Hematopoietic multipotent progenitor cell (in vitro differentiated cells): Measurements from ENCODE around the gene SI. TPM values are rescaled to one million over a fixed set of nuclear protein-coding genes. Genes with fewer than 3 reads are reported as not detected.
"Not testable (repeated sequence)": the region's sequence is repeated elsewhere in the genome, so short reads cannot be mapped to it uniquely, and the experiment has no call there.

Experiments
- DNase-seq, 3 donors: peaks; one replicate each; pipeline ENCODE4 v3.0.0-alpha.2; 2011 to 2015; ENCODE audit warnings: low read depth in 2 of 3, low spot score in 2 of 3
- small RNA-seq: library from RNA; depleted of rRNA; stranded (forward); fragments of <200 nt; gene quantifications from one replicate; pipeline ENCODE3, GENCODE V24; 2012
- total RNA-seq: library from RNA; depleted of rRNA; stranded (reverse); fragments of >200 nt; gene quantifications from one replicate; pipeline ENCODE4 v1.2.3, GENCODE V29; 2012

The SI gene
- not detected for total RNA-seq

DNA sequence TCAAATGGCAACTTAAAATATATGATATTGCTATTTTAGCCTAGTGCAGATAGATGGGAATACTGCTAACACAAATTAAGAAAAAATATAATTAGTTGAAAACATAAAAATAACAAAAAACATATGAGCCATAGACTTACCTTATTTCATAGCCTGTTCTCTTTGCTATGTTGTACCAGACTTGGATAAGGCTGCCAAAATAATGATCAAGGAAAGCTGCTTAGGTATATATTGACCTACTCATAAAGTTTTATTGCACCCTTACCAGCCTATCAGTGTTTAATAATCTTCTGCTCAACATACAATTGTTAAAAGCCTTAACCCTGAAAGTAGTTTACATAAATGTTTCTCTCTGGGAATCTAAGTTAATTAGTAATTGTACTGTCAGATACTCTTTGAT, at the start of gene SI:
SI (minus strand) TSS at position 204 of the 400 bp plus-strand sequence. CDS start 2,484 bp downstream, outside the sequence.
- DNase-seq, result no peak

DNA sequence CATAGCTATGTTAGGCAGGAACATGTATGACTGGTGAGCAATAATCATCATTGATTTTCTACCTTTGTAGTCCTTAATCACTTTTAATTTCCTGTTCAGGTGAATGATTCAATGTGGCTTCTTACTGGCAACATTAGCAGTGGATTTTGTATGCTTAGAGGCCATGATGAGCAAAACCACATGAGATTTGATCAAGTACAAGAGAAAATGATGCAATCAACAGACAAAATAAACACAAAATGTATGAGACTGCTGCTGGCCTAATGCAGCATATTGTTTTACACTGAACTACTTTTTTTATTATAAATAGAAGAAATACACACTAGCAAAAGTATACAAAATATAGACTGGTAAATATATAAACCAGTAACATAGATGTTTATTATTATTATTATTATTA, 47.5 kb upstream of the SI start:
- DNase-seq, result no peak

DNA sequence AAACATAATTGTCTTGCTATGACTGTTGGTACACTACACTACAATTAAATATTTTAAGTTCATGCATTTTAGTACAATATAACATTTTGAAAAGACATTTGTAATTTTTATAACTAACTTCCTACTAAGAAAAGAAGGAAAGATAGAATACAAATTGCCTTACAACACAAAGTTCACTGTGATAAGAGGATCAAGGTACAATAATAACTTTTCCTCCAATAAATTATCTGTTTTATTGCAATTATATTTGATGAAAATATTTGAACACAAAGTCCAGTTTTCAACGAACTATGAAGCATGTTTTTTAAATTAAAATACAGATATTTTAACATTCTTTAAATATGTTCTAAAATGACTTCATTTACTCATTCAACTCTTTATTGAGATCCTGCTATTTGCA, 33.1 kb upstream of the SI start:
- no peak for DNase-seq

DNA sequence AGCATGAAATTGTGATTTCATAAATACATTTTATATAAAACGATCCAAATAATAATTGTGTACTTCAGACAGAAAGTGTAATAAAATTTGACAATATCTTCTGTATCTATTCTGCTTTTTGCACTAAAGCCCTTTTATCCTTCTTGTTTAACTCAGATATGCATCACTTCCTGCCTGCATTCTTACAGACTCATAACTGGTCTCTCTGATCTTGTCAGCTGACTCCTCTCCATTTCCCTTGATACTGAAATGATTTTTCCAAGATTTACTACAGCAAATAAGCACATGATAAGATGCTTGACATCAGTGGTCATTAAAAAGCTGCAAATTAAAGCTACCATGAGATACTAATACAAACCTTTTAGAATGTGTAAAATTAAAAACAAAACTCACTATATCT, 25.3 kb upstream of the SI start:
- no peak for DNase-seq

DNA sequence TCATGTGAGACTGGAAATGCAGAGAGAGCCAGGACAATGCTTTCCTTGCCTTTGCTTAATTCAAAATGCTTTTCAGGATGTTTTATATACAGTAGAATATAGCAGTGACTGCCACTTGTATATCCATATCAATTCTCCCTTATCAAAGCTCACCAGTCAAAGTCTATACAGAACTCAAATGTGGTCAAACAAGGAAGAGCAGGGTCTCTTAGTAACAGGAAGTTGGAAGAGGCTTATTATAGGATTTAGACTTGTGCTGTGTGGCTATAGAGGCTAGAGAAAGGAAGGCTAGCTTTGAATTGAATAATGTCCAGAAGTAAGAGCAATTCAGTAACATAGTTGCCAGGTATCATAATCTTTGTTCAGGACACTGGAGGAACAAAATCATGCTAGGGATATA, 4.4 kb upstream of the SI start:
- no peak for DNase-seq

DNA sequence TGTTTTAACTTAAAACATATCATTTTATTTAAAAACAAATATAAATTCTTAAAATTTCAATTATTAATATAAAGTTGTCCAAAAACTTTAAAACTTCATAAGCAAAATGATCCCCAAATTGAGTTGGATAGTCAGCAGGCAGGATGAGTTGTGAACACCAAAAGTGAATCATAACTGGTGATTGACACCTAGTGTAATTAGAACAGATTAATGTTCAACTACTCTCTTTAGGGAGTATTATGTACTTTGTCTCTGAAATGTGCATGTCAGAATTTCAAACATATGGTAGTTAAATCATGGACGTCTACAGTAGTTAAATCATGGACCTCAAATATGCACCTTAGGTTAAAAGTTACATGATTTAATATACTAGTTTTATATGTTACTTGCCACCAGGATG, 2.9 kb upstream of the SI start:
- no peak for DNase-seq

DNA sequence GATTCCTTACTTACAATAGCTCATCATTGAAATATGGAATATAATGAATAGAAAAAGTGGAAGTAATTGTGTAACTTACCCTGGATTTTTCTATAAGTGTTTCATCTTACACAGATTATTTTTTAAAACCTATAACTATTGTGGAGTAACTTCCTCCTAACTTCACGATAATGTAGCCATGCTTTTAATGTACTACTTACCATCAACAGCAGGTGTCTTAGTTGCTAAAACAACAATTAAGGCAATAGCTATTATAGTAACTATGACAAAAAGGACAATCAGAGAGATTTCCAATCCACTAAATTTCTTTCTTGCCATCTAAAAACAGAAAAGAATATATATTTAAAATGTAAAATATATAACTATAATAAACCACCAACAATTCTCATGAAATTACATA, 2.6 kb downstream of the SI start:
- no peak for DNase-seq

DNA sequence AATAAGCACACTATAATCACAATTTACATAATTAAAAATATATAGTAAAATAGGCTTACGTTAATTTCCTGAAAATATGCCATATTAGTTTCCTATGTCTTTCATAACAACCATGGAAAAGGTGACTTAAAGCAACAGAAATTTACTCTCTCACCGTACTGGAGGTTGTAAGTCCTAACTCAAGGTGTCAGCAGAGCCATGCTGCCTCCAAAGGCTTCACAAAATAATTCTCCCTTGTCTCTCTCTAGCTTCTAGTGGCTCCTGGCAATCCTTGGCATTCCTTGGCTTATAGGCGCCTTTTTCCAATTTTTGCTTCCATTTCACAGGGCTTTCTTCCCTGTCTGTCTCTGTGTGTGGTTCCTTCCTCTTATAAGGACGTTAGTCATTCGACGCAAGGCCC, 7.6 kb downstream of the SI start:
- DNase-seq, result no peak

DNA sequence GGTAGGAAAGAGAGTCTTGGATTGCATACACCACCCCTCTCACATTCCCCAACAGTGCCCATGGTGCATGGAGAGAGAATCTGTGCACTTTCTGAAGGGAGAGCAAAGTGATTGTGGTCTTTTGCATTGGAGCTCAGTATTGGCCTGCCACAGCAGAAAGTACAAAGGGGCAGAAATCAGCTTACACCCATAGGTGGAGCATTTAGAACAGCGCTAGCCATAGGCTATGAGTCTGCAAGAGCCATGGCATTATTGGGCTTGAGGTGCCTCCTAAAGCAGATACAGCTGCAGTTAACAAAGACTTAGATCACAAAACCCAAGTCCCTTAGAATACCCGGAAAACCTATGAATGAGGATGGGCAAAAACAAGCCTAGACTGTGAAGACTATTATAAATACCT, 21.8 kb downstream of the SI start:
- DNase-seq, result no peak

DNA sequence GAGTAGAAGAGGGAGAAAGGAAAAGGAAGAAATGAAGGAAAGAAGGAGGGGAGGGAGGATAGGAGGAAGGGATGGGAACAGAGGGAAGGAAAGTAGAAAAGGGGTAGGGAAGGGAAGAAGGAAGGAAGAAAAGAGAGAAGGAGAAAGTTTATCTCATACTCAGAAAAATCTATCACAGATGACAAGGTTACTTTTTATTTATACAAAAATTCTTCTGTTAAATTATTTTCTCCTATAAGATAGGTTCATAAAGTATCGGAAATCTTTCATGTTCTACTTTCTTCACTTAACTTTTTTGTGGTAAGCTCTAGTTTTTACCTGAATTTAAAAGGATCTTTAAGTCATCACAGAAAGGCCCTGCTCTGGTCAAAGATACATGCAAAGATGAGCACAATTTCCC, 38.1 kb downstream of the SI start:
- no peak for DNase-seq

DNA sequence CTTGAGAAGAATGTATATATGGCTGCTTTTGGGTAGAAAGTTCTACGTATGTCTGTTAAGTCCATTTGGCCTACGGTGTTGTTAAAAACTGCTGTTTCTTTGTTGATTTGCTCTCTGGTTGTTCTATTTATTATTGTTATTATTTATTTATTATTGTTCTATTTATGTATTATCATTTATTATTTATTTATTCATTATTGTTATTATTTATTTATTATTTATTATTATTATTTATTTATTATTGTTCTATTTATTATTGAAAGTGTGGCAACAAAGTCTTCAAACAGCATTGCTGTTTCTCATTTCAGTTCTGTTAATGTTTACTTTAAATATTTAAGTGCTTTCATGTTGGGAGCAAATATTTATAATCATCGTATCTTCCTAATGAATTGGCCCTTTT, 66.7 kb downstream of the SI start:
- no peak for DNase-seq

DNA sequence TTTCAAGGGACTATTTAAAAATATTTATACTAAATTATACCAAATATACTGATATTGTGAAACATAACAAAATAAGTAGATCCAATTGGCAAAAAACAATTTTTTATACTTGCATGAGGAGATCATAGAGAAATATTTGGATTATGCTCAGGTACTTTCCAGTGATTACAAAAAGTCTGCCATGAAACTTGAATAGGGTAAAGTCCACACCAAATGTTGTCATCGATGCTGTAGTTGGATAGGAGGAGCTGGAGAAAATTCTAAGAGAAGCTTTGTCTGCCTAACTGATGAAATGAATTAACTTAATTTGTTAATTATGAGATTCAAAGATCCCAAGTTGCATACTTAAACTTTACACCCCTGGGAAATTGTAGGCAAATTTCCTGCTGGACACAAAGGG, 93.3 kb downstream of the SI start:
- no peak for DNase-seq

DNA sequence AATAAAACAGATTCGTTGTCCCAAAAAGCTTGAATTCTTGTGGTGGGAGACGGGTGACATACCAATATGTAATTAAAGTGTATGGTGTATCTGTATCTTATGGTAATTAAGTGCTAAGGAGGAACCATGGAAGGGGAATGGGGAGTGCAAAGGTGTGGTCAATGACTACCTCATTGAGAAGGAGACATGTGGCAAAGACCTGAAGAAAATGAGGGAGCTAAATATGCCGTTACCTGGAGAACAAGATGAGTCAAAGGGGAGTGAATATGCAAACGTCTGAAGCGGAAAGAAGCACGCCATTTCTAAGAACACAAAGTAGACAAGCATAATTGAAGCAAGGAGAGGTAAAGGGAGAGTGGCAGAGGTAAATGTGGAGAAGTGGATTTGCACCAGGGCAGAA, 115.7 kb downstream of the SI start:
- no peak for DNase-seq

DNA sequence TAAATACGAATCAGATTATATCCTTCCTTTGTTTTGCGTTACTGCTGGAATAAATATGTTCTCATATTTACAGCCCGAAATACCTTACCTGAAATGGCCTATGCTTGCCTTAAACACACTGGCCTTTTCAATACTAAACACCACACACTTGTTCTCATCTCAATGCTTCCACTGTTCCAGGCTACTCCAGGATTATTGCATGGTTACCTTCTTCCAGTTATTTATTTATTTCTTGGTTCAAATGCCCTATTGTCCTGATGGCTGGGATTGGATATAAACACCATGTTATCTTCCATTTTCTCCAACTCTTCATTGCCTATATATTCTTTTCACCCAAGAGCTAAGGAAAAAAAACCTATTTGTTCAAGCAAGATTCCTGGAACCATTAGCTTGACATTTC, 125.3 kb downstream of the SI start:
- DNase-seq, result no peak

DNA sequence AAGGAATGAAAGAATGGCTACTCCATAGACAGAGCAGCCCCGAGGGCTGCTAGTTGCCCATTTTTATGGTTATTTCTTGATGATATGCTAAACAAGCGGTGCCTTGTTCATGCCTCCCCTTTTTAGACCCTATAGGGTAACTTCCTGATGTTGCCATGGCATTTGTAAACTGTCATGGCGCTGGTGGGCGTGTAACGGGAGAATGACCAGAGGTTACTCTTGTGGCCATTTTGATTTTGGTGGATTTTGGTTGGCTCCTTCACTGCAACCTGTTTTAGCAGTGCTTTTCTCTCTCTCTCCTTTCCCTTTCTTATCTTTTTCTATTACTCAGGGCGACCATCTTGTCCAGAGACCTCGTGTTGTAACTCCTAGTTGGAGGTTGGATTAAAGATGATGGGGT, 126.9 kb downstream of the SI start:
- not testable (repeated sequence) for DNase-seq

DNA sequence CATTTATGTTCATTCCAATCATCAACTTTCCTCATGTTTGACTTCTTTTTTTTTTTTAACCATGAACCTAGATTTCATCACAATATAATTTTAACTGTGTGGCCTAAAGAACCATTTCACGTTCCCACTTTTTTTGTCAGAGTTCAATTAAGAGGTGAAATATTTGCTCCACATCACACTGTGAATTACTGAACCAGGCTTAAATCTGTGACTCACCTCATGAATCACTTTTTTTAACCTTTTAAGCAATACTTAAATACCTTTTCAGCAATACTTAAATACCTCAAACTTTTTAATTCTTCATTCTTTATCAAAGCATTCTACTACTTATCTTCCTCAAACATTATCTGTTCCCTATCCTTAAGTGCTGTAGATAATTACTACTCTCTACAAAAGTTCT, 137.6 kb downstream of the SI start:
- DNase-seq, result no peak

DNA sequence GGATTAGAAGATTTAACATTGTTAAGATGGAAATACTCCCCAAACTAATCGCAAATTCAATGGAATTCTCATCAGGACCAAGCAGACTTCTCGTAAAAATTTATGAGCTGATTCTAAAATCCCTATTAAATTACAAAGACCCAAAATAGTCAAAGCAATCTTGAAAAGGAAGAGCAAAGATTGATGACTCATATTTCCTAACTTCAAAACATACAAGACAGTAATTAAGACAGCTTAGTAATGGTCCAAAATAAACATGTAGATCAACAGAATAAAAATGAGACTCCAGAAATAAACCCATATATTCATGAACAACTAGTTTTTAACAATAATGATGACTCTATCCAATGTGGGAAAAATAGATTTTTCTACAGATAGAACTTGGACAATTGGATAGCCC, 148.7 kb downstream of the SI start:
- no peak for DNase-seq

Small RNAs within 50 kb of the gene (small RNA-seq; reads per million reads assigned to genes)
- gene RF00019, result not detected

Other genes starting within 250 kb of the SI start
- gene SLITRK3, start 117.9 kb upstream of the SI start, total RNA-seq, result not detected